NCI-H1930 (cell line): ENCODE measurements around the gene KDM4B.

ENCODE experiments used
- DNase-seq, 2 experiments: peaks; one replicate each; lab custom pipeline; 2025; lab: John Stamatoyannopoulos, UW

The KDM4B gene

GRCh38 chr19:5048727-5049553 lies 80.0 kb downstream of the KDM4B start:
- DNase-seq = no peak

- DNase-seq = no peak
Observed at GRCh38 chr19:5049561-5049960, 80.6 kb downstream of the KDM4B start.

- no peak for DNase-seq
Observed at GRCh38 chr19:5050067-5050656, 81.2 kb downstream of the KDM4B start.

- no peak for DNase-seq
Observed at GRCh38 chr19:5050905-5051304, 82.0 kb downstream of the KDM4B start.

GRCh38 chr19:5051619-5052018 lies 82.7 kb downstream of the KDM4B start:
- DNase-seq = no peak

- DNase-seq = no peak
Observed at GRCh38 chr19:5052515-5052914, 83.6 kb downstream of the KDM4B start.

GRCh38 chr19:5052945-5053485 lies 84.1 kb downstream of the KDM4B start:
- no peak for DNase-seq

- no peak for DNase-seq
Observed at GRCh38 chr19:5053661-5054060, 84.7 kb downstream of the KDM4B start.

GRCh38 chr19:5054551-5055456 lies 85.9 kb downstream of the KDM4B start:
- no peak for DNase-seq

GRCh38 chr19:5055457-5055776 lies 86.5 kb downstream of the KDM4B start:
- DNase-seq = no peak

GRCh38 chr19:5057860-5058259 lies 88.9 kb downstream of the KDM4B start:
- no peak for DNase-seq

- DNase-seq = no peak
Observed at GRCh38 chr19:5058521-5059212, 89.8 kb downstream of the KDM4B start.

- no peak for DNase-seq
Observed at GRCh38 chr19:5059213-5059574, 90.3 kb downstream of the KDM4B start.

GRCh38 chr19:5059793-5060192 lies 90.9 kb downstream of the KDM4B start:
- no peak for DNase-seq

- DNase-seq = no peak
Observed at GRCh38 chr19:5062195-5062594, 93.3 kb downstream of the KDM4B start.

- no peak for DNase-seq
Observed at GRCh38 chr19:5062799-5063198, 93.9 kb downstream of the KDM4B start.

- no peak for DNase-seq
Observed at GRCh38 chr19:5063873-5064645, 95.1 kb downstream of the KDM4B start.

- DNase-seq = no peak
Observed at GRCh38 chr19:5064896-5065295, 96.0 kb downstream of the KDM4B start.

GRCh38 chr19:5065663-5066093 lies 96.8 kb downstream of the KDM4B start:
- DNase-seq = no peak

GRCh38 chr19:5066768-5067167 lies 97.9 kb downstream of the KDM4B start:
- no peak for DNase-seq

GRCh38 chr19:5067678-5068077 lies 98.8 kb downstream of the KDM4B start:
- DNase-seq = no peak
